ENCODE measurements around the gene TAOK1. TPM values are rescaled to one million over a fixed set of nuclear protein-coding genes. Genes with fewer than 3 reads are reported as not detected.

TAOK1 gene
- total RNA-seq, 1 donor from 2014 or later, result 127 TPM

GRCh38 chr17:29567554-29568330 is 177.6 kb downstream of the TAOK1 start:
- FAIRE-seq (no peak), DNase-seq (ENCODE audit: low spot score in 2 of 2) (peak; percentile 71 to 75)

GRCh38 chr17:29568331-29569244 is 178.4 kb downstream of the TAOK1 start, which contains the start of gene TP53I13:
TP53I13 (plus strand) TSS chr17:29568701; CDS start chr17:29568759, 58 bp downstream.
- DNase-seq (ENCODE audit: low spot score in 2 of 2) (peak; percentile 89 to 93), FAIRE-seq (no peak)

GRCh38 chr17:29569245-29569950 is 179.2 kb downstream of the TAOK1 start:
- no peak for FAIRE-seq
- peak in 1 of 2 donors; percentile 28 for DNase-seq (ENCODE audit: low spot score in 2 of 2)

- no peak for DNase-seq (ENCODE audit: low spot score in 2 of 2)
- no peak for FAIRE-seq
These were observed 180.4 kb downstream of the TAOK1 start for GRCh38 chr17:29570521-29570920.

GRCh38 chr17:29571486-29571882 is 181.3 kb downstream of the TAOK1 start:
- DNase-seq (ENCODE audit: low spot score in 2 of 2), result peak in 1 of 2 donors; percentile 12
- FAIRE-seq, result no peak

- FAIRE-seq (no peak), DNase-seq (ENCODE audit: low spot score in 2 of 2) (no peak)
These were observed 181.9 kb downstream of the TAOK1 start for GRCh38 chr17:29571883-29572681.

- DNase-seq (ENCODE audit: low spot score in 2 of 2) (peak; percentile 81 to 88), FAIRE-seq (no peak)
These were observed 182.8 kb downstream of the TAOK1 start for GRCh38 chr17:29572691-29573557.

GRCh38 chr17:29573558-29573869 is 183.4 kb downstream of the TAOK1 start:
- DNase-seq (ENCODE audit: low spot score in 2 of 2), result no peak
- FAIRE-seq, result no peak

GRCh38 chr17:29573871-29574731 is 183.9 kb downstream of the TAOK1 start:
- no peak for FAIRE-seq
- peak in 1 of 2 donors; percentile 16 for DNase-seq (ENCODE audit: low spot score in 2 of 2)

GRCh38 chr17:29574732-29575510 is 184.8 kb downstream of the TAOK1 start:
- DNase-seq (ENCODE audit: low spot score in 2 of 2) (peak in 1 of 2 donors; percentile 8), FAIRE-seq (no peak)

- FAIRE-seq (no peak), DNase-seq (ENCODE audit: low spot score in 2 of 2) (no peak)
These were observed 185.5 kb downstream of the TAOK1 start for GRCh38 chr17:29575511-29576213.

- DNase-seq (ENCODE audit: low spot score in 2 of 2), result no peak
- FAIRE-seq, result no peak
These were observed 186.2 kb downstream of the TAOK1 start for GRCh38 chr17:29576214-29577000.

GRCh38 chr17:29577001-29577370 is 186.8 kb downstream of the TAOK1 start:
- no peak for DNase-seq (ENCODE audit: low spot score in 2 of 2)
- FAIRE-seq, result no peak

- DNase-seq (ENCODE audit: low spot score in 2 of 2) (peak; percentile 61 to 66), FAIRE-seq (no peak)
These were observed 187.4 kb downstream of the TAOK1 start for GRCh38 chr17:29577385-29578211.
